Keratinocyte (primary cell): Measurements from ENCODE around the gene SMPD2. TPM values are rescaled to one million over a fixed set of nuclear protein-coding genes. Genes with fewer than 3 reads are reported as not detected.

Experiments used
- DNase-seq: peaks from one replicate; pipeline ENCODE4 v3.0.0-alpha.2; 2011; ENCODE audit warnings: low read depth, missing footprints, low spot score
- FAIRE-seq: peaks from 2 replicates; lab custom pipeline; 2011; peaks lifted over from hg19 to GRCh38; lab: Jason Lieb, UNC
- H2AFZ ChIP-seq: 2 replicates; pipeline ENCODE4 v1.6.0; 2012; ENCODE audit warnings: low read length, control low read depth, inconsistent platforms; ENCODE audit not compliant: control insufficient read depth
- H3K27ac ChIP-seq: 2 replicates; pipeline ENCODE4 v1.5.1; 2011; ENCODE audit warnings: low read length; ENCODE audit not compliant: control insufficient read depth, insufficient read depth
- H3K27me3 ChIP-seq: 3 replicates; pipeline ENCODE4 v1.6.0; 2011; ENCODE audit warnings: low read length; ENCODE audit not compliant: control insufficient read depth, insufficient read depth; ENCODE audit errors: extremely low read depth
- H3K36me3 ChIP-seq, 2 experiments: 2 replicates in 1 of 2; 3 replicates in 1 of 2; pipeline ENCODE4 v1.5.1; 2011; ENCODE audit warnings: low read length in 2 of 2, mild to moderate bottlenecking in 1 of 2; ENCODE audit not compliant: control insufficient read depth in 2 of 2, insufficient read depth in 2 of 2; ENCODE audit errors: extremely low read depth in 1 of 2
- H3K4me1 ChIP-seq: 3 replicates; pipeline ENCODE4 v1.5.1; 2011; ENCODE audit warnings: low read length; ENCODE audit not compliant: control insufficient read depth, insufficient read depth; ENCODE audit errors: extremely low read depth
- H3K4me2 ChIP-seq: 3 replicates; pipeline ENCODE4 v1.6.0; 2011; ENCODE audit warnings: low read depth, low read length; ENCODE audit not compliant: control insufficient read depth, insufficient read depth; ENCODE audit errors: extremely low read depth
- H3K4me3 ChIP-seq, 3 experiments: fragments of 200-600 bp in 1 of 3; sonication (generic) in 1 of 3; 2 replicates in 2 of 3; 3 replicates in 1 of 3; pipeline ENCODE4 v1.5.1; 2011 to 2016; ENCODE audit warnings: low read length in 3 of 3, mild to moderate bottlenecking in 3 of 3, control low read depth in 2 of 3, inconsistent platforms in 1 of 3, low read depth in 1 of 3, mixed read lengths in 1 of 3, mixed run types in 1 of 3, moderate library complexity in 1 of 3; ENCODE audit not compliant: control insufficient read depth in 2 of 3, insufficient read depth in 2 of 3; ENCODE audit errors: extremely low read depth in 1 of 3
- H3K79me2 ChIP-seq: 2 replicates; pipeline ENCODE4 v1.6.0; 2012; ENCODE audit warnings: low read length; ENCODE audit not compliant: control insufficient read depth, insufficient read depth
- H3K9ac ChIP-seq: 3 replicates; pipeline ENCODE4 v1.6.0; 2011; ENCODE audit warnings: low read length; ENCODE audit not compliant: control insufficient read depth, insufficient read depth; ENCODE audit errors: extremely low read depth
- H3K9me1 ChIP-seq: 3 replicates; pipeline ENCODE4 v1.6.0; 2011; ENCODE audit warnings: low read length; ENCODE audit not compliant: control insufficient read depth, insufficient read depth; ENCODE audit errors: extremely low read depth
- H3K9me3 ChIP-seq: 2 replicates; pipeline ENCODE4 v1.5.1; 2012; ENCODE audit warnings: low read depth, low read length; ENCODE audit not compliant: control insufficient read depth
- H4K20me1 ChIP-seq: 3 replicates; pipeline ENCODE4 v1.6.0; 2011; ENCODE audit warnings: low read length; ENCODE audit not compliant: control insufficient read depth, insufficient read depth; ENCODE audit errors: extremely low read depth
- EZH2 ChIP-seq: IDR thresholded peaks from one replicate; pipeline ENCODE4 v1.6.1; 2012; ENCODE audit warnings: inconsistent platforms, mild to moderate bottlenecking, low read length, moderate library complexity
- dilution Hi-C: fragments of 300-500 bp; cut with MboI; formaldehyde crosslinking; loops from one replicate; pipeline ENCODE4 v1.7.0; 2020; ENCODE audit warnings: low sequenced_read_pairs; ENCODE audit not compliant: extremely low pct_ligation_motif_present
- polyA plus RNA-seq, 5 experiments: library from polyadenylated mRNA; depleted of rRNA in 3 of 5; stranded (reverse) in 3 of 5; stranded (forward) in 1 of 5; unstranded in 1 of 5; fragments of >200 nt; gene quantifications; 1 replicate in 1 of 5; 2 replicates in 3 of 5; 3 replicates in 1 of 5; pipeline versions ENCODE4 v1.2.1 to v1.2.3, GENCODE V29; 2011 to 2012; ENCODE audit warnings: missing spikeins in 2 of 5, low read depth in 1 of 5, low replicate concordance in 1 of 5
- TF ChIP-seq, protein P1 (sequence below), 3 experiments: IDR thresholded peaks in 1 of 3; conservative IDR thresholded peaks in 1 of 3; optimal IDR thresholded peaks in 1 of 3; 2 replicates in 2 of 3; 3 replicates in 1 of 3; pipeline versions ENCODE3 to v1.5.1; 2011; ENCODE audit warnings: low read length in 3 of 3, mild to moderate bottlenecking in 3 of 3, moderate library complexity in 2 of 3, control low read depth in 1 of 3, inconsistent platforms in 1 of 3; ENCODE audit not compliant: insufficient read depth in 2 of 3; ENCODE audit errors: extremely low read depth in 1 of 3

SMPD2 gene
- polyA plus RNA-seq, 1 donor (not counting 4 experiments of a cell fraction or from before 2014, with no cell fraction given), result 11.7 TPM

DNA sequence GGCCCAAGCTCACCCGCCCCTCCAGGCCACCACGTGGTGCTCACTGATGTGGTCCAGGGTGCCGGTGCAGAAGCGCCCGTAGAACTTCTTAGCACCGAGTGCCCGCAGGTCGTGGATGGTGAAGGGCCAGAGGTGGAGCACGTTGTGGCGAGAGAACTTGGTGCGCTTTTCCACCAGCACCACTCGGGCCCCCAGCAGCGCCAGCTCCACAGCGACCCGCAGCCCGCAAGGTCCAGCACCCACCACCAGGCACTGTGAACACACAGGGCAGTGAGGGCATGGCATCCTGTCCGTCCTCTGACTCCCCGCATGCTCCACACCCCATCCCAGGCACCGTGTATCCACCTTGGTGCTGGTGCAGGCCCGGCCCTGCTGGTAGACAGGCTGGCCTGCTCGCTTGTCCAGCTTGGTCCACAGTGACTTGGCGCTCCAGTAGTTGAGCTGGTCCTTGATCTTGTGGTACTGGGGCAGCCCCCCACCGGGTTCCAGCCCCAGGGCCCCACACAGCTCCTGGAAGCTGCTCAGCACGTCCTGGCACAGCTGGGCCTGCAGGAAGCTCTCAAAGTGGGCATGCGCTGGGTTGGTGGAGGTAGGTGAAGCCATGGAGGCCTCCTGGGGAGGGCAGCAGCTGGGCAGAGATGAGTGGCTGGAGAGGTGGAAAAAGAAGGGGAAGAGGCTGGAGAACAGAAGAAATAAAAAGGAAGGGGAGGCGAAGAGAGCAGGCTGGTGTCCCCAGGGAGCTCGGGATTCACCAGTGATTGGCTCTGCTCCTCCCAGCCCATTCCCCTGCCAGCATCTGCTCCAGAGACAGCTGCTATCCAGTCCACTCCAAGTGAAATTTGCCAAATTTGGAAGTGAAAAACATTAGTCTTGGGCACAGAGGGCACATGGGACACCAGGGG, 13.3 kb downstream of the SMPD2 start:
- no peaks in the 10 kb centered on the region for H3K9me1 ChIP-seq
- peaks cover 22% of the 10 kb centered on the region for H3K4me1 ChIP-seq
- dilution Hi-C loops, result no loop called here
- no peaks in the 10 kb centered on the region for H4K20me1 ChIP-seq
- no peak overlapping the region for H3K9ac ChIP-seq
- DNase-seq (no peak), FAIRE-seq (no peak)
- H3K79me2 ChIP-seq, result peaks cover 2% of the 10 kb centered on the region
- H3K27ac ChIP-seq, result no peak overlapping the region
- H3K36me3 ChIP-seq, result peaks cover 5 to 20% of the 10 kb centered on the region in 2 experiments
- no peaks in the 10 kb centered on the region for H3K27me3 ChIP-seq
- no peak for TF ChIP-seq EZH2
- TF ChIP-seq, protein P1, sequence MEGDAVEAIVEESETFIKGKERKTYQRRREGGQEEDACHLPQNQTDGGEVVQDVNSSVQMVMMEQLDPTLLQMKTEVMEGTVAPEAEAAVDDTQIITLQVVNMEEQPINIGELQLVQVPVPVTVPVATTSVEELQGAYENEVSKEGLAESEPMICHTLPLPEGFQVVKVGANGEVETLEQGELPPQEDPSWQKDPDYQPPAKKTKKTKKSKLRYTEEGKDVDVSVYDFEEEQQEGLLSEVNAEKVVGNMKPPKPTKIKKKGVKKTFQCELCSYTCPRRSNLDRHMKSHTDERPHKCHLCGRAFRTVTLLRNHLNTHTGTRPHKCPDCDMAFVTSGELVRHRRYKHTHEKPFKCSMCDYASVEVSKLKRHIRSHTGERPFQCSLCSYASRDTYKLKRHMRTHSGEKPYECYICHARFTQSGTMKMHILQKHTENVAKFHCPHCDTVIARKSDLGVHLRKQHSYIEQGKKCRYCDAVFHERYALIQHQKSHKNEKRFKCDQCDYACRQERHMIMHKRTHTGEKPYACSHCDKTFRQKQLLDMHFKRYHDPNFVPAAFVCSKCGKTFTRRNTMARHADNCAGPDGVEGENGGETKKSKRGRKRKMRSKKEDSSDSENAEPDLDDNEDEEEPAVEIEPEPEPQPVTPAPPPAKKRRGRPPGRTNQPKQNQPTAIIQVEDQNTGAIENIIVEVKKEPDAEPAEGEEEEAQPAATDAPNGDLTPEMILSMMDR (optimal IDR thresholded peaks at IDR 0.05 in 1 of 3, IDR thresholded peaks at IDR 0.05 in 1 of 3, conservative IDR thresholded peaks at IDR 0.05 in 1 of 3; ENCODE audit: extremely low read depth in 1 of 3, insufficient read depth in 2 of 3, low read length in 3 of 3), result no peak
- H3K4me3 ChIP-seq, result no peak overlapping the region
- no peak overlapping the region for H2AFZ ChIP-seq
- H3K4me2 ChIP-seq, result peak overlapping the region; percentile 61
- H3K9me3 ChIP-seq, result no peaks in the 10 kb centered on the region

DNA sequence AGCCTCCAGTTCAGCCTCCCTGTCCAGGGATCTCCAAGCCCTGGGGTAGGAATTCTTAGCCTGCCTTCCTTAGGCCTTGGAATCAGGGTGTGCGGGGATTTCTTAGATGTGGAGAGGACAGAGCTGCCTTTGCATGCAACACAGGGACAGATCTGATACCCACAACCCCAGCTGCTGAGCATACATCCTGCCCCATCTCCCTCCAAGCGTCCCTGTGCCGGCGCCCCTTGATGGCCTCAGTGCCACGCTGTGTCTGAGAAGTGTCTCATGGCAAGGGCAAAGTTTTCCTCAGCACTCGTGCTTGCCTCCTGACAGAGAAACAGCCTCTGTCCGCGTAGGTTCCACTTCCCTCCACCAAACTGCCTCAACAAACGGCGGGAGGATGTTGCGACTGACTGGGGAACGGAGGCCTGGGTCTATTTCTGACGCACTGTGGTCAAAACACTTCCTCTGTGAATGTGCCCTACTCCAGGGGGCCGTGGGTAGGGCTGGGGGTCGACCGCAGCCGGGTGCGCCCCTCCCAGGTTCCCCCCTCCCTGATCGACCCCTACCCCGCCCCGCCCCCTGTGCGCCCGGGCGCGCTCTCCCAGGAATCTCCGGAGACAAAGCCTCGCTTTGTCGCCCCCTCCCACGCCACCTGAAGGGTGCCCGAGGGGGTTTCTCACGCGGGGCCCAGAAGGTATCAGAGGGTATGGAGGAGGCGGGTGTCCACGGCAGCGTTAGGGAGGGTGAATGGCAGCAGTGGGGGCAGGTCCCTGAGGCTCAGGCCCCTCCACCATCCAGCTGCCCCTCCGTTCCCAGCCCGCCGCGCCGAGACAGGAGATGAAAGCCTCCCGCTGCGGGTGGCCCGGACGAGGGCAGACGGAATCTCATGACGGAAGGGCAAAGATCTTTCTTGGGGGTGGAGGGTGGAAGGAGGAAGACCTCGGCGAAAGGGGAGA, 14.2 kb downstream of the SMPD2 start:
- Histone ChIP-seq H3K27ac (no peak overlapping the region), H3K79me2 (peaks cover 2% of the 10 kb centered on the region), H4K20me1 (no peaks in the 10 kb centered on the region), H3K4me2 (peak overlapping the region; percentile 61), H3K4me1 (peaks cover 22% of the 10 kb centered on the region), H3K27me3 (no peaks in the 10 kb centered on the region), H3K9me3 (no peaks in the 10 kb centered on the region), H3K36me3 (peaks cover 5 to 18% of the 10 kb centered on the region in 2 experiments), H3K9ac (peak overlapping the region; percentile 81), H3K9me1 (no peaks in the 10 kb centered on the region), H2AFZ (peak overlapping the region; percentile 89), H3K4me3 (peak overlapping the region; percentile 70 to 92 (median 79))
- DNase-seq (no peak), FAIRE-seq (no peak)
- TF ChIP-seq, protein P1 (optimal IDR thresholded peaks at IDR 0.05 in 1 of 3, IDR thresholded peaks at IDR 0.05 in 1 of 3, conservative IDR thresholded peaks at IDR 0.05 in 1 of 3; ENCODE audit: extremely low read depth in 1 of 3, insufficient read depth in 2 of 3, low read length in 3 of 3), result no peak
- no peak for TF ChIP-seq EZH2
- dilution Hi-C loops, result no loop called here
